Memory B cell (primary cell): ENCODE results near the gene MOCS3.

Experiments used
- ATAC-seq: fragments of 150-1000 bp; cut with Tn5 transposase; 2 replicates; pipeline ENCODE4 v1.10.0; 2021; ENCODE audit warnings: low read depth, mild to moderate bottlenecking, moderate library complexity
- DNase-seq, 2 donors: peaks; one replicate each; pipeline ENCODE4 v3.0.0; 2022; ENCODE audit warnings: low spot score in 2 of 2
- H3K27ac Mint-ChIP-seq: one replicate; pipeline ENCODE4 v1.8.0; 2022; ENCODE audit warnings: mild to moderate bottlenecking, moderate library complexity, mixed read lengths
- H3K27me3 Mint-ChIP-seq: one replicate; pipeline ENCODE4 v1.8.0; 2022; ENCODE audit warnings: mixed read lengths
- H3K36me3 Mint-ChIP-seq: one replicate; pipeline ENCODE4 v1.8.0; 2022; ENCODE audit warnings: mild to moderate bottlenecking, mixed read lengths
- H3K4me1 Mint-ChIP-seq: one replicate; pipeline ENCODE4 v1.8.0; 2022; ENCODE audit warnings: mixed read lengths
- H3K4me3 Mint-ChIP-seq: one replicate; pipeline ENCODE4 v1.8.0; 2022; ENCODE audit warnings: mild to moderate bottlenecking, moderate library complexity, mixed read lengths
- H3K9me3 Mint-ChIP-seq: one replicate; pipeline ENCODE4 v1.8.0; 2022; ENCODE audit warnings: mixed read lengths

Gene MOCS3

GRCh38 chr20:50926530-50926929, 32.1 kb upstream of the MOCS3 start:
- H3K27ac Mint-ChIP-seq, result peak overlapping the region; percentile 79
- ATAC-seq, result no peak
- H3K36me3 Mint-ChIP-seq, result peaks cover 20% of the 10 kb centered on the region
- H3K9me3 Mint-ChIP-seq, result no peaks in the 10 kb centered on the region
- no peaks in the 10 kb centered on the region for H3K27me3 Mint-ChIP-seq
- DNase-seq, result no peak
- H3K4me3 Mint-ChIP-seq, result no peak overlapping the region
- peaks cover 42% of the 10 kb centered on the region for H3K4me1 Mint-ChIP-seq

DNA sequence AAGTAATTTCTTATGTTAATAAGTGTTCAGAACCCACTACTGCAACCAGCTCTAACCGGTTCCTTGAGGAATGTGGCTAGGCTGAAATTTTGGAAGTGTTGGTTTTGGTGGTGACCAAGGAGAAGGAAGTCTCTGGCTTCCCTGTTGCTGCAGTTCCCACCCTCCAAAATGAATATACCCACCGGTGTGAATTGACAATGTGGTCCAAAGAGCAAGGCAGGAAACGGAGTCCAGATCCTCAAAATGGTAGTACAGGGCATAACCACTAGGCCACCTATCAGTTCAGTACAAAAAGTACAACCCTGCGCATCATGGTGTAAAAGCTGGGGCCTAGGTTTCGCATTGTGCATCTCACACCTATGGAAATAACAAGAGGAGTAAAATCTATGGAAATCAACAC, 30.1 kb upstream of the MOCS3 start:
- H3K4me1 Mint-ChIP-seq, result peaks cover 34% of the 10 kb centered on the region
- H3K27me3 Mint-ChIP-seq, result no peaks in the 10 kb centered on the region
- H3K4me3 Mint-ChIP-seq, result peak overlapping the region; percentile 89

DNA sequence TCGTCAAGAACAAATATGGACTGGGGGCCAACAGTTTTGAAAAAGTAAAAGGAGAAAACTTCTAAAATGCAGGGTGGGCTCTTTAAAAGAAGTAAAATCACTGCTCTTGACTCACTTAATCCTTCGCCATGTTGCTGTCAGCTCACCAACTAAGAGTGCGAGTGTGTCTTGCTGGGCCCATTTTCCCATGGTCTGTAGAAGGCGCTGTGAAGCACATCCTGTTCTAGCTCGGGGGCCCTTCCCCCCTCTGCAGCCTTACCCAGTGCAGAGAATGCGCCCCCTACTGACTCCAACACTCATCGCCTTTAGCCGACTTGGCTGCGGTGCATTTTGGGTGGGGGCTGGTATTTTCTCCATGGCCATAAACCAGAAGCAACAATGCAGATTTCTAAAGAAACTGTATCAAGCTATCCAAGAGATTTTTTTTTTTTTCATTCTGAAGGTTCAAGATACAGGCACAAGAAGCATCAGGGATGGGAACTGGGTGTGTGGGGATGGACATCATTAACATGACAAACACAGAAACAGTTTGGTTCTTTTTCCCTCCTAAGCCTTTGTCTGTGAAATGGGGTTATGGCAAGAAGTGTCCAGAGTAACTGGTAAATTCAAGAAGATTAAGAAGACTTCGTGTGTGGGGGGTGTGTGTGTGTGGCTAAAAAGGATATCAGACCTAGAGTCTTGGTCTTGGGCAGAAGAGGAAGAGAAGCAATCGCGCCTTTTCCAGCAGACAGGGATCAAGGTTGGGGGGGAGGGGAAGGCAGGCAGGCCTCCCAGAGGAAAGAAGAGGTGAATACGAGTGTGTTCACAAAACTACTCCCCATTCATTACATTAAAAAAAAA, 29.1 kb upstream of the MOCS3 start:
- peak overlapping the region; percentile 97 for H3K27ac Mint-ChIP-seq
- H3K36me3 Mint-ChIP-seq, result peaks cover 19% of the 10 kb centered on the region
- DNase-seq, result peak; percentile 89 to 93
- peaks cover 30% of the 10 kb centered on the region for H3K4me1 Mint-ChIP-seq
- no peaks in the 10 kb centered on the region for H3K9me3 Mint-ChIP-seq
- ATAC-seq, result peak; percentile 58
- H3K27me3 Mint-ChIP-seq, result no peaks in the 10 kb centered on the region
- H3K4me3 Mint-ChIP-seq, result peak overlapping the region; percentile 89

More for the DNA sequence above, 30.1 kb upstream of the MOCS3 start:
- Mint-ChIP-seq H3K9me3 (no peaks in the 10 kb centered on the region), H3K36me3 (peaks cover 17% of the 10 kb centered on the region), H3K27ac (peak overlapping the region; percentile 97)
- ATAC-seq (no peak), DNase-seq (no peak)

- H3K36me3 Mint-ChIP-seq, result peaks cover 15% of the 10 kb centered on the region
- H3K27me3 Mint-ChIP-seq, result no peaks in the 10 kb centered on the region
- H3K4me3 Mint-ChIP-seq, result peak overlapping the region; percentile 90
- DNase-seq, result peak in 1 of 2 donors; percentile 23
- H3K27ac Mint-ChIP-seq, result peak overlapping the region; percentile 97
- peak; percentile 0 for ATAC-seq
- peaks cover 23% of the 10 kb centered on the region for H3K4me1 Mint-ChIP-seq
- no peaks in the 10 kb centered on the region for H3K9me3 Mint-ChIP-seq
Observed at GRCh38 chr20:50930139-50930975, 28.3 kb upstream of the MOCS3 start.

- peaks cover 17% of the 10 kb centered on the region for H3K36me3 Mint-ChIP-seq
- no peaks in the 10 kb centered on the region for H3K27me3 Mint-ChIP-seq
- peaks cover 18% of the 10 kb centered on the region for H3K4me1 Mint-ChIP-seq
- no peak for DNase-seq
- peak overlapping the region; percentile 97 for H3K27ac Mint-ChIP-seq
- H3K9me3 Mint-ChIP-seq, result no peaks in the 10 kb centered on the region
- peak; percentile 55 for ATAC-seq
- H3K4me3 Mint-ChIP-seq, result peak overlapping the region; percentile 82
Observed at GRCh38 chr20:50930976-50931305, 27.7 kb upstream of the MOCS3 start.

DNA sequence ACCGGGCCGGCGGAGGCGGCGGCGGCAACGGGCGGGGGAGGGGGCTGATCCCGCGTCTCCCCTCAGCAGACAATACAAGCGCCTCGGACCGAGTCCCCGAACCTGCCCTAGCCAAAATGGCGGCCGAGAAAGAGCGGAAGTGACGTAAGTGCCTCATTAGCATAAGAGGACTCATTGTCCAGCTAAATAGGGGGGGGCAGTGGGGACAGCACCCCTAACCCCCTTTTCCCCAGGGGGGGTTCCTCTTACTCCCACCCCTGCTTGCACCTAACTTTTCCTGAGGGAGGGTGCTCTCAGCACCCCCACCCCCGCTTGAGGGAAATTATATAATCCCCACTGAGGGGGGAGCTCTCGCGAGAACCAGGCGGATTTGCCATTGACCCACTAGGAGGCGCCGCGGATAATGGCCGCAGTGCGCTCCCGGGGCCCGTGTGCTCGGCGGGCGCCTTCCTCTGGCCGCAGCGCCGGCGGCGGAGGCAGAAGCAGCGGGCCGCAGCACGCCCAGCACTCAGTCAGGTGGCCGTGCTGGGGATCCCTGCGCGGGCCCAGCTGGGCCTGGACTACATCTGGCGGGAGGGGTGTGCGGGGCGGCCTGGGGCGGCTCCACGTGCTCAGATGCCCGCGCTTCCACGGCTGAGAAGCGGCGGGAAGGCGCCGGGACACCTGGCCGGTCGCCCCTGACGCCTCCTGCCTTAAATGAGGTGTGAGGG, 27.2 kb upstream of the MOCS3 start, which contains the start of gene ADNP:
Gene ADNP (minus strand): TSS at position 132 of the 710 bp plus-strand sequence. CDS start 27,441 bp downstream, outside the sequence.
- Mint-ChIP-seq H3K4me3 (peak within 1 kb of the TSS; percentile 90), H3K27me3 (no peaks in the 10 kb centered on the region), H3K27ac (peak within 1 kb of the TSS; percentile 97), H3K4me1 (peaks cover 18% of the 10 kb centered on the region), H3K36me3 (peaks cover 17% of the 10 kb centered on the region), H3K9me3 (no peaks in the 10 kb centered on the region)
- DNase-seq (peak; percentile 93 to 95), ATAC-seq (peak; percentile 68)

DNA sequence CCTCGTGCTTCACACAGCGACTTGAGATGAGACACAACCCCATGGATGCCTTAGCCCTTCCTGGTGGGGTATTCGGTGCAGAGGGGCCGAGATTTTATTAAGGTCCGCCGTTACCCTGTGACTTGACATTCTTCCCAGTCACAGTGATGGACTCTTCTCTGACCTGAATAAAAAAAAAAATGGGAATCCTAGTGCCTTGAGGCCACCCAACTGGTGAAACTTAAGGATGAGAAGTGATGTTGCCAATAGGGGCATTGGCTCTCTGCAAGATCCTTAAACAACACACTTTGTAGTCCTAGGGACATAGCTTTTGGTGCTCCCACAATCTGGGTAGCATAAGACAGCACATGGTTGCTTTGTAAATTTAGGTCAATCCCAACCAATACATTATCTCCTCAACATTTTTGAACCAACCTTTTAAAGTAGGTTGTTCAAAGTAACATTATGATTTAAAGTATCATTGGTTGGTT, 26.6 kb upstream of the MOCS3 start:
- Mint-ChIP-seq H3K4me1 (peaks cover 17% of the 10 kb centered on the region), H3K9me3 (no peaks in the 10 kb centered on the region), H3K27me3 (no peaks in the 10 kb centered on the region), H3K36me3 (peaks cover 17% of the 10 kb centered on the region), H3K27ac (peak overlapping the region; percentile 97), H3K4me3 (peak overlapping the region; percentile 82)
- ATAC-seq, result no peak
- no peak for DNase-seq

- Mint-ChIP-seq H3K4me3 (no peak overlapping the region), H3K9me3 (no peaks in the 10 kb centered on the region), H3K36me3 (peaks cover 17% of the 10 kb centered on the region), H3K27me3 (no peaks in the 10 kb centered on the region), H3K27ac (peak overlapping the region; percentile 97), H3K4me1 (peaks cover 15% of the 10 kb centered on the region)
- no peak for DNase-seq
- no peak for ATAC-seq
Observed at GRCh38 chr20:50932691-50933280, 25.8 kb upstream of the MOCS3 start.

DNA sequence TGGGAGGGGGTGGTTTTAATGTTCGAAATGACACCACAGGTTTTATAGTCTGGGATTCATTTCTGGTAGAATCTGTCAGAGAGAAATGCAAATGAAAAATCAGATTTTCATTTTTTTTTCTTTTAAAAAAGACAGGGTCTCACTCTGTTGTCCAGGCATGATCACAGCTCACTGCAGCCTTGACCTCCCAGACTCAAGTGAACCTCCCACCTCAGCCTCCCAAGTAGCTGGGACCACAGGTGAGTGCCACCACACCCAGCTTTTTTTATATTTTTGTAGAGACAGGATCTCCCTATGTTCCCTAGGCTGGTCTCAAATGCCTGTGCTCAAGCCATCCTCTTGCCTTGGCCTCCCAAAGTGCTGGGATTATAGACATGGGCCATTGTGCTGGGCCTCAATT, 25.0 kb upstream of the MOCS3 start:
- Mint-ChIP-seq H3K27me3 (no peaks in the 10 kb centered on the region), H3K4me1 (peaks cover 15% of the 10 kb centered on the region), H3K9me3 (no peaks in the 10 kb centered on the region), H3K36me3 (peaks cover 14% of the 10 kb centered on the region), H3K4me3 (no peak overlapping the region), H3K27ac (peak overlapping the region; percentile 58)
- DNase-seq (no peak), ATAC-seq (no peak)

DNA sequence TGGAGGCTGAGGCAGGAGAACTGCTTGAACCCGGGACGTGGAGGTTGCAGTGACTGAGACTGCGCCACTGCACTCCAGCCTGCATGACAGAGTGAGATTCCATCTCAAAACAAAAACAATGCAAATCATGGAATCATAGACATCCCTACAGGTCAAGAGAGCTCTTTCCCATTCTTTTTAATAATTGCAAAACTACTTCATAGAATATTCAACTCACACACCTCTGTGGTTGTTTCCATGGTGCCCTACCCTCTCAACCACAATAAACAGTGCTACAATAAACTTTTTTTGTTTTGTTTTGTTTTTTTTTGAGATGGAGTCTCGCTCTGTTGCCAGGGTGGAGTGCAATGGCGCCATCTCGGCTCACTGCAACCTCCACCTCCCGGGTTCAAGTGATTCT, 15.5 kb upstream of the MOCS3 start:
- H3K36me3 Mint-ChIP-seq, result peaks cover 26% of the 10 kb centered on the region
- H3K27ac Mint-ChIP-seq, result peak overlapping the region; percentile 35
- H3K9me3 Mint-ChIP-seq, result no peaks in the 10 kb centered on the region
- ATAC-seq (no peak), DNase-seq (no peak)
- peaks cover 4% of the 10 kb centered on the region for H3K4me1 Mint-ChIP-seq
- no peaks in the 10 kb centered on the region for H3K27me3 Mint-ChIP-seq
- H3K4me3 Mint-ChIP-seq, result no peak overlapping the region

GRCh38 chr20:50948132-50948785, 10.4 kb upstream of the MOCS3 start:
- Mint-ChIP-seq H3K9me3 (no peaks in the 10 kb centered on the region), H3K27me3 (no peaks in the 10 kb centered on the region), H3K27ac (no peak overlapping the region), H3K36me3 (peaks cover 30% of the 10 kb centered on the region), H3K4me1 (peaks cover 6% of the 10 kb centered on the region), H3K4me3 (no peak overlapping the region)
- DNase-seq, result no peak
- no peak for ATAC-seq

GRCh38 chr20:50953196-50953595, 5.4 kb upstream of the MOCS3 start:
- Mint-ChIP-seq H3K4me3 (no peak overlapping the region), H3K36me3 (peaks cover 21% of the 10 kb centered on the region), H3K27ac (no peak overlapping the region), H3K9me3 (no peaks in the 10 kb centered on the region), H3K4me1 (peaks cover 9% of the 10 kb centered on the region), H3K27me3 (no peaks in the 10 kb centered on the region)
- ATAC-seq, result no peak
- DNase-seq, result no peak

- H3K27me3 Mint-ChIP-seq, result no peaks in the 10 kb centered on the region
- H3K36me3 Mint-ChIP-seq, result peaks cover 20% of the 10 kb centered on the region
- no peak overlapping the region for H3K27ac Mint-ChIP-seq
- no peak overlapping the region for H3K4me3 Mint-ChIP-seq
- DNase-seq (no peak), ATAC-seq (no peak)
- peaks cover 9% of the 10 kb centered on the region for H3K4me1 Mint-ChIP-seq
- H3K9me3 Mint-ChIP-seq, result no peaks in the 10 kb centered on the region
Observed at GRCh38 chr20:50953821-50954220, 4.8 kb upstream of the MOCS3 start.
